Adrenal gland (tissue), 5 donors: ENCODE results near the gene C10orf90.

Source experiments
- CTCF ChIP-seq, 6 experiments: fragments of 450-650 bp in 4 of 6; fragments of 200-600 bp in 2 of 6; sonication (generic) in 1 of 6; IDR thresholded peaks; 1 replicate in 5 of 6; 2 replicates in 1 of 6; pipeline versions ENCODE4 v1.5.1 to v1.8.0; 2016 to 2021; ENCODE audit warnings: antibody characterized with exemption in 6 of 6, mild to moderate bottlenecking in 2 of 6, moderate library complexity in 1 of 6
- POLR2A ChIP-seq, 2 donors: fragments of 450-650 bp; IDR thresholded peaks; one replicate each; pipeline ENCODE4 v1.6.1; 2017; ENCODE audit warnings: antibody characterized with exemption in 2 of 2, mild to moderate bottlenecking in 2 of 2, moderate library complexity in 1 of 2
- donor health status: DM: no; HTN: no; CAD: no.

- TF ChIP-seq CTCF (IDR thresholded peaks at IDR 0.05) (no peak), POLR2A (IDR thresholded peaks at IDR 0.05) (no peak)
Measured at GRCh38 chr10:126661356-126661755, 9.1 kb downstream of the C10orf90 start.
